Calu3 (cell line): ENCODE results near the gene GTF2H4. TPM values are rescaled to one million over a fixed set of nuclear protein-coding genes. Genes with fewer than 3 reads are reported as not detected.

Source experiments
- BruUV-seq: library from RNA; stranded (reverse); fragments of 400-500 nt; replicated peaks from 2 replicates; lab custom pipeline; 2021; lab: Mats Ljungman, UMichigan
- CTCF ChIA-PET: fragments of 300-600 bp; sonication (Branson Sonifier 250); formaldehyde crosslinking; loops from one replicate; lab custom pipeline; 2022; ENCODE audit warnings: antibody characterized with exemption; lab: Charles Lee
- DNase-seq: peaks from one replicate; pipeline ENCODE4 v3.0.0; 2022
- H3K27ac Mint-ChIP-seq: one replicate; pipeline ENCODE4 v1.8.0; 2022; ENCODE audit warnings: mixed read lengths; ENCODE audit not compliant: unreplicated experiment
- H3K27me3 Mint-ChIP-seq: one replicate; pipeline ENCODE4 v1.8.0; 2022; ENCODE audit warnings: mixed read lengths; ENCODE audit not compliant: unreplicated experiment
- H3K36me3 Mint-ChIP-seq: one replicate; pipeline ENCODE4 v1.8.0; 2022; ENCODE audit warnings: mild to moderate bottlenecking, moderate library complexity, mixed read lengths; ENCODE audit not compliant: insufficient read depth, unreplicated experiment
- H3K4me1 Mint-ChIP-seq: one replicate; pipeline ENCODE4 v1.8.0; 2022; ENCODE audit warnings: mild to moderate bottlenecking, low read depth, mixed read lengths; ENCODE audit not compliant: unreplicated experiment
- H3K4me3 Mint-ChIP-seq: one replicate; pipeline ENCODE4 v1.8.0; 2022; ENCODE audit warnings: mild to moderate bottlenecking, low read depth, moderate library complexity, mixed read lengths; ENCODE audit not compliant: unreplicated experiment
- H3K9me3 Mint-ChIP-seq: one replicate; pipeline ENCODE4 v1.8.0; 2022; ENCODE audit warnings: low read depth, mixed read lengths; ENCODE audit not compliant: unreplicated experiment
- CTCF ChIP-seq: fragments of 200-600 bp; IDR thresholded peaks from one replicate; pipeline ENCODE4 v1.8.0; 2022; ENCODE audit warnings: antibody characterized with exemption; ENCODE audit not compliant: unreplicated experiment
- intact Hi-C: fragments of 100-400 bp; cut with micrococcal nuclease; formaldehyde crosslinking; loops from one replicate; pipeline ENCODE4 v1.10.0; 2022; ENCODE audit not compliant: unreplicated experiment
- total RNA-seq: library from RNA; stranded (reverse); gene quantifications from 2 replicates; pipeline ENCODE4 v1.2.3, GENCODE V29; 2022

The GTF2H4 gene
- total RNA-seq, 1 experiment from 2014 or later = 80.0 TPM

- H3K4me1 Mint-ChIP-seq = peaks cover 21% of the 10 kb centered on the region
These were observed 6.3 kb downstream of the GTF2H4 start, which contains the start of gene VARS2 for GRCh38 chr6:30914076-30914853. Gene VARS2 (plus strand): TSS chr6:30914238. CDS start chr6:30914837, 599 bp downstream.

GRCh38 chr6:30914854-30915590 lies 7.0 kb downstream of the GTF2H4 start:
- Mint-ChIP-seq H3K9me3 (no peaks in the 10 kb centered on the region), H3K27ac (peak overlapping the region; percentile 83), H3K27me3 (no peaks in the 10 kb centered on the region), H3K4me3 (peak overlapping the region; percentile 78), H3K36me3 (peaks cover 49% of the 10 kb centered on the region), H3K4me1 (peaks cover 20% of the 10 kb centered on the region)
- TF ChIP-seq CTCF = no peak
- DNase-seq = no peak
- intact Hi-C loops = loop anchor here (1.0 to 5.0 kb wide), 5 partner anchors 47 to 212 kb away; no protein-coding TSS in a partner anchor
- CTCF ChIA-PET = interaction anchor here (0.6 to 6.0 kb wide), 25 partner anchors 11 to 200 kb away, joined by 3 to 180 read pairs (median 7); partner anchors contain the start of genes DDR1, MUCL3, PSORS1C1 and SFTA2
- BruUV-seq = no TSS peak

More at GRCh38 chr6:30914076-30914853, 6.3 kb downstream of the GTF2H4 start, which contains the start of gene VARS2:
- intact Hi-C loops = loop anchor here (2.0 kb wide), 1 partner anchor 165 kb away; no protein-coding TSS in a partner anchor
- Mint-ChIP-seq H3K27ac (peak within 1 kb of the TSS; percentile 71), H3K27me3 (no peaks in the 10 kb centered on the region), H3K36me3 (peaks cover 49% of the 10 kb centered on the region), H3K4me3 (peak within 1 kb of the TSS; percentile 78), H3K9me3 (no peaks in the 10 kb centered on the region)
- BruUV-seq = TSS peak; percentile 51
- peak; percentile 100 for DNase-seq
- CTCF ChIA-PET = interaction anchor here (0.5 to 6.0 kb wide), 42 partner anchors 10 to 1331 kb away, joined by 3 to 180 read pairs (median 5); partner anchors contain the start of genes DDR1, PSORS1C1 and SFTA2
- TF ChIP-seq CTCF = peak; percentile 41

GRCh38 chr6:30915591-30915946 lies 7.6 kb downstream of the GTF2H4 start:
- intact Hi-C loops = loop anchor here (1.0 to 5.0 kb wide), 5 partner anchors 47 to 212 kb away; no protein-coding TSS in a partner anchor
- H3K36me3 Mint-ChIP-seq = peaks cover 49% of the 10 kb centered on the region
- no TSS peak for BruUV-seq
- DNase-seq = peak; percentile 73
- H3K4me1 Mint-ChIP-seq = peaks cover 20% of the 10 kb centered on the region
- H3K4me3 Mint-ChIP-seq = peak overlapping the region; percentile 21
- no peaks in the 10 kb centered on the region for H3K27me3 Mint-ChIP-seq
- H3K27ac Mint-ChIP-seq = peak overlapping the region; percentile 83
- CTCF ChIA-PET = interaction anchor here (0.6 to 6.0 kb wide), 25 partner anchors 11 to 484 kb away, joined by 3 to 180 read pairs (median 6); partner anchors contain the start of genes DDR1, MUCL3, PSORS1C1 and SFTA2
- no peaks in the 10 kb centered on the region for H3K9me3 Mint-ChIP-seq
- TF ChIP-seq CTCF = peak; percentile 78

DNA sequence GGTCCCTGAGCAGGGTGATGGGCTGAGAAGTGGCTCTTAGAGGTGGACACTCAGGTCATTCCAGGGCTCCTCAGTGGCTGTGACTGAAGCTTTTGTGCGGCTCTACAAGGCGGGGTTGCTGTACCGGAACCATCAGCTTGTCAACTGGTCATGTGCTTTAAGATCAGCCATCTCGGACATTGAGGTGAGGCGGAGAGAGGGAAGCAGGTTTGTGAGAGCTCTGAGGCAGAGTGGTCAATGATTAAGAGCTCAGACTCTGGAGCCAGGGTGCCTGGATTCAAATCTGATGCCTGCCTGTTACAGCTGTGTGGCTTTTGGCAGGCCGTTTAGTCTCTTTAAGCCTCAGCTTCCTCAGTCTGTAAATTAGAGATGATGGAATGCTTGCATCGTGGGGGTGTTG lies 9.0 kb downstream of the GTF2H4 start:
- H3K27me3 Mint-ChIP-seq = no peaks in the 10 kb centered on the region
- intact Hi-C loops = loop anchor here (5.0 kb wide), 2 partner anchors 45 to 210 kb away; no protein-coding TSS in a partner anchor
- H3K9me3 Mint-ChIP-seq = no peaks in the 10 kb centered on the region
- no peak for TF ChIP-seq CTCF
- DNase-seq = no peak
- H3K36me3 Mint-ChIP-seq = peaks cover 43% of the 10 kb centered on the region
- no peak overlapping the region for H3K4me3 Mint-ChIP-seq
- H3K27ac Mint-ChIP-seq = no peak overlapping the region
- CTCF ChIA-PET = interaction anchor here (1.2 to 6.0 kb wide), 4 partner anchors 9 to 170 kb away, joined by 4 to 68 read pairs (median 8); no protein-coding TSS in a partner anchor
- H3K4me1 Mint-ChIP-seq = peaks cover 21% of the 10 kb centered on the region
- no TSS peak for BruUV-seq
